GM21367 (cell line): Measurements from ENCODE around the gene C11orf54.
"Not testable (repeated sequence)": the region's sequence is repeated elsewhere in the genome, so short reads cannot be mapped to it uniquely, and the experiment has no call there.

Source experiments
- ATAC-seq: cut with Tn5 transposase; IDR thresholded peaks from one replicate; pipeline ENCODE4 v1.9.1; 2021; ENCODE audit not compliant: unreplicated experiment

Gene C11orf54

GRCh38 chr11:93734427-93735222 is 6.8 kb upstream of the C11orf54 start:
- ATAC-seq = no peak

- ATAC-seq = no peak
Observed at GRCh38 chr11:93735627-93736026, 5.8 kb upstream of the C11orf54 start.

GRCh38 chr11:93736129-93736528 is 5.3 kb upstream of the C11orf54 start:
- no peak for ATAC-seq

GRCh38 chr11:93737904-93738612 is 3.4 kb upstream of the C11orf54 start:
- no peak for ATAC-seq

- ATAC-seq = no peak
Observed at GRCh38 chr11:93738647-93739081, 2.8 kb upstream of the C11orf54 start.

GRCh38 chr11:93740031-93740729 is 1.3 kb upstream of the C11orf54 start:
- no peak for ATAC-seq

GRCh38 chr11:93740730-93741093 is 760 bp upstream of the C11orf54 start:
- peak; percentile 38 for ATAC-seq

- no peak for ATAC-seq
Observed at GRCh38 chr11:93741882-93742226, 382 bp downstream of the C11orf54 start.

- ATAC-seq = no peak
Observed at GRCh38 chr11:93743291-93743690, 1.8 kb downstream of the C11orf54 start.

GRCh38 chr11:93744669-93745004 is 3.2 kb downstream of the C11orf54 start:
- no peak for ATAC-seq

- ATAC-seq = not testable (repeated sequence)
Observed at GRCh38 chr11:93745005-93745755, 3.7 kb downstream of the C11orf54 start.

GRCh38 chr11:93746101-93746500 is 4.6 kb downstream of the C11orf54 start:
- ATAC-seq = no peak

GRCh38 chr11:93747122-93747521 is 5.7 kb downstream of the C11orf54 start:
- ATAC-seq = peak; percentile 66

- ATAC-seq = no peak
Observed at GRCh38 chr11:93751001-93751400, 9.5 kb downstream of the C11orf54 start.

- ATAC-seq = no peak
Observed at GRCh38 chr11:93753241-93753640, 11.8 kb downstream of the C11orf54 start.

- ATAC-seq = peak; percentile 61
Observed at GRCh38 chr11:93756748-93757147, 15.3 kb downstream of the C11orf54 start.

GRCh38 chr11:93757301-93757700 is 15.8 kb downstream of the C11orf54 start:
- no peak for ATAC-seq

- ATAC-seq = no peak
Observed at GRCh38 chr11:93757924-93758865, 16.7 kb downstream of the C11orf54 start.

GRCh38 chr11:93759123-93759522 is 17.7 kb downstream of the C11orf54 start:
- not testable (repeated sequence) for ATAC-seq

- no peak for ATAC-seq
Observed at GRCh38 chr11:93761910-93762309, 20.4 kb downstream of the C11orf54 start.
